ENCODE measurements around the gene RNF149. TPM values are rescaled to one million over a fixed set of nuclear protein-coding genes. Genes with fewer than 3 reads are reported as not detected.

The RNF149 gene
- polyA plus RNA-seq, 1 experiment, result 20.8 TPM

DNA sequence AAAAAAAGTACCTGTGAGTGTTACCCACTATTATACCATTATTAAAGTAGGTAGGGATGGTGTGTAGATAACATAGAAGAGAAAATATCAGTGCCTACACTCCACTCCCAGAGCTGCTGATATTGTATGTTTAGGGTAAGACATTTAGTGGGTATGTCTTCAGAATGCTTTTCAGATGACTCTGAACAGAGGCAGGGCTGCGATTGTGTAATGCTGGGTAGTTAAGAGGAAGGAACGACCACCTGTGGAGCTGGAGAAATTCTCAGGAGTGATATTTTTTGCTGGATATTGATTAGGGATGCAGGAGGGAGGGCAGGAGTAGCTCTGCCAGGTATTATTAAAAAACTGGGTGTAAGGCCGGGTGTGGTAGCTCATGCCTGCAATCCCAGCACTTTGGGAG lies 53.0 kb downstream of the RNF149 start:
- ChIA-PET CTCF (interaction anchor here (0.6 kb wide), 1 partner anchor 124 kb away, joined by 4 read pairs; no protein-coding TSS in a partner anchor), POLR2A (no interaction called here)
- H3K4me3 ChIP-seq (ENCODE audit: low read depth, low read length), result no peak overlapping the region
- H3K36me3 ChIP-seq (ENCODE audit: control insufficient read depth, insufficient read depth, low read length), result no peaks in the 10 kb centered on the region
- DNase-seq (ENCODE audit: low read depth), result no peak
- TF ChIP-seq, protein P1, sequence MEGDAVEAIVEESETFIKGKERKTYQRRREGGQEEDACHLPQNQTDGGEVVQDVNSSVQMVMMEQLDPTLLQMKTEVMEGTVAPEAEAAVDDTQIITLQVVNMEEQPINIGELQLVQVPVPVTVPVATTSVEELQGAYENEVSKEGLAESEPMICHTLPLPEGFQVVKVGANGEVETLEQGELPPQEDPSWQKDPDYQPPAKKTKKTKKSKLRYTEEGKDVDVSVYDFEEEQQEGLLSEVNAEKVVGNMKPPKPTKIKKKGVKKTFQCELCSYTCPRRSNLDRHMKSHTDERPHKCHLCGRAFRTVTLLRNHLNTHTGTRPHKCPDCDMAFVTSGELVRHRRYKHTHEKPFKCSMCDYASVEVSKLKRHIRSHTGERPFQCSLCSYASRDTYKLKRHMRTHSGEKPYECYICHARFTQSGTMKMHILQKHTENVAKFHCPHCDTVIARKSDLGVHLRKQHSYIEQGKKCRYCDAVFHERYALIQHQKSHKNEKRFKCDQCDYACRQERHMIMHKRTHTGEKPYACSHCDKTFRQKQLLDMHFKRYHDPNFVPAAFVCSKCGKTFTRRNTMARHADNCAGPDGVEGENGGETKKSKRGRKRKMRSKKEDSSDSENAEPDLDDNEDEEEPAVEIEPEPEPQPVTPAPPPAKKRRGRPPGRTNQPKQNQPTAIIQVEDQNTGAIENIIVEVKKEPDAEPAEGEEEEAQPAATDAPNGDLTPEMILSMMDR (IDR thresholded peaks at IDR 0.05; ENCODE audit: insufficient read depth, low read depth, low read length), result no peak
- no peaks in the 10 kb centered on the region for H3K27me3 ChIP-seq (ENCODE audit: control insufficient read depth, insufficient read depth, low read length)

DNA sequence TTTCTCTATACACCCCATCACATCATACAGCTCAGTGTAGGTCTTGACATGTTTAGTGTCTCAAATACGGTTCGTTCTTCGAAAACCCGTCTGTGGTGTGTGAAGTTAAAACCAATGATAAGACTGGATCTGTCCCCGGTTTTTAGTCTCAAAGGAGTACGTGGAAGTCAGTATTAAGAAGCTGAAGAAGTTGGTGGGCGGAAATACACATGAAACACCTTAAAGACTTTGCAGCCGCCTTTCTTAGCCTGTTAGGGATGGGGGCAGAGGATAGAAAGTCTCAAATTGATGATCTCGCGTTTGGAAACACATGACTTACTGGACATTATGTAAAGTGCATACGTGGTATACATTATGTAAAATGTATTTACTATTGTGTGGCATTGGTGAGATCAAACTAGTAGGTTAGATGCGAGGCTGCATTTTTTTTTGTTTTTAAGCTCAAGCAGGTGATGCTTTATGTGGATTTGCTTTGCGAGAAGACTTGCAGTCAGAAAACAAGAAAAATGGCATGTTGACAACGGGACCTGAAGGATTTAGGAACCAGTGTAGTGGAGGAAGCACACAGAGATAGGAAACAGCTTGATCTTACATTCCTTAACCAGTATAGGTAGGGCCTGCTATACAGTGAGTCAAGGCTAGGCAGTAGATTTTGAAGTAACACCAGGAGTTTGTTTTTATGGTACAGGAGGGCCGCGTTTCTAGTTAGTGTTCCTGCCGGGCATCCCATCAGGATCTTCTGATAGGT lies 54.6 kb downstream of the RNF149 start:
- ChIA-PET CTCF (interaction anchor here (0.6 to 2.2 kb wide), 2 partner anchors 13 to 46 kb away, joined by 3 to 10 read pairs; no protein-coding TSS in a partner anchor), POLR2A (no interaction called here)
- no peak for DNase-seq (ENCODE audit: low read depth)
- Histone ChIP-seq H3K4me3 (ENCODE audit: low read depth, low read length) (peak overlapping the region; percentile 96), H3K27me3 (ENCODE audit: control insufficient read depth, insufficient read depth, low read length) (no peaks in the 10 kb centered on the region), H3K36me3 (ENCODE audit: control insufficient read depth, insufficient read depth, low read length) (no peaks in the 10 kb centered on the region)
- TF ChIP-seq, protein P1 (IDR thresholded peaks at IDR 0.05; ENCODE audit: insufficient read depth, low read depth, low read length), result no peak

DNA sequence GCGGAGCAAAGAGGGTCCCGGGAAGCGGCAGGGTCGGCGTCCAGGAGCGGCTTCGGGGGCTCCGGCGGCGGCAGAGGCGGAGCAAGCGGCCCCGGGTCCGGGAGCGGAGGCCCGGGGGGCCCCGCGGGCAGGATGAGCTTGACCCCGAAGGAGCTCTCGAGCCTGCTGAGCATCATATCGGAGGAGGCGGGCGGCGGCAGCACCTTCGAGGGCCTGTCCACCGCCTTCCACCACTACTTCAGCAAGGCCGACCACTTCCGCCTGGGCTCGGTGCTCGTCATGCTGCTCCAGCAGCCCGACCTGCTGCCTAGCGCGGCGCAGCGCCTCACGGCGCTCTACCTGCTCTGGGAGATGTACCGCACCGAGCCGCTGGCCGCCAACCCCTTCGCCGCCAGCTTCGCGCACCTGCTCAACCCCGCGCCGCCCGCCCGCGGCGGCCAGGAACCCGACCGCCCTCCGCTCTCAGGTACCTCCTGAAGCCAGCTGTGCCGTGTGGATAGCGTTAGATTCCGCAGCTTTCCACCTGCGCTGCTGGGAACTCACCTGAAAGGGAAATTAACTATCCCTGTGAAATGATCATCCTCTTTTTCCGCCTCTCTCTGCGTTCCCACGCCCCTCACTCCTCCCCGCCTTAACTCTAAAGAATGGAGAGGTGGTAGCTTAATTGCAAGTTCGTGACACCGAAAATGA lies 55.3 kb downstream of the RNF149 start:
- CTCF ChIA-PET, result interaction anchor here (0.6 to 2.2 kb wide), 4 partner anchors 13 to 48 kb away, joined by 3 to 10 read pairs (median 4); no protein-coding TSS in a partner anchor
- no peak for DNase-seq (ENCODE audit: low read depth)
- H3K36me3 ChIP-seq (ENCODE audit: control insufficient read depth, insufficient read depth, low read length), result no peaks in the 10 kb centered on the region
- no peaks in the 10 kb centered on the region for H3K27me3 ChIP-seq (ENCODE audit: control insufficient read depth, insufficient read depth, low read length)
- POLR2A ChIA-PET, result interaction anchor here (0.7 kb wide), 1 partner anchor 250 kb away, joined by 3 read pairs; no protein-coding TSS in a partner anchor
- TF ChIP-seq, protein P1 (IDR thresholded peaks at IDR 0.05; ENCODE audit: insufficient read depth, low read depth, low read length), result no peak
- peak overlapping the region; percentile 96 for H3K4me3 ChIP-seq (ENCODE audit: low read depth, low read length)

DNA sequence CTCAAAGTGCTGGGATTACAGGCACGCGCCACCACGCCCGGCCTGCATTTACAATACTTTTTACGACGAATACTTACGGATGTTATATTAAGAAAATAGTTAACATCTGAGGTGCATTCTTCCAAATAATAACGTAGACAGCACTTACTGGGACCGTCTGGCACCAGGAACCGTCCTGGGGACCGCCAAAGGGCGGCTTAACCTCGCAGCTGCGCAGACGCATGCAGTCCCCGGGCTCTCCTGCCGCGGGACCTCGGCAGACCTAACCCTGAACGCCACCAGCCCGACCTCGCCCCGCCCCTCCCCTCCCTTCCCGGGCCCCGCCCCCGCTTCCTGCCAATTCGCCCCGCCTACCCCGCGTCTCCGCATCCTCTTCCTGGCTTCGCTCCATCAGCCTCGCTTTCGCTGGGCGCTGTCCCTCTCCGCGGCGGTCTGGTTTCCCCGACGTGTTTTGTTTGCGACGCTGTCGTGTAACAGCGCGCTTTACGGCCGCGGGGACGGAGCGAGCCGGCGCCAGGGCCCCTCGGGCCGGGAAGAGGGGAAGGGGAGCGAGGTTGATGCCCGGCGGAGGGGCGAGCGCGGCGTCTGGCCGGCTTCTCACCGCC lies 56.0 kb downstream of the RNF149 start, which contains the start of gene CNOT11:
Gene CNOT11 (plus strand): TSS at position 479 of the 605 bp plus-strand sequence. CDS start 79 bp downstream, at position 558.
- Histone ChIP-seq H3K27me3 (ENCODE audit: control insufficient read depth, insufficient read depth, low read length) (no peaks in the 10 kb centered on the region), H3K36me3 (ENCODE audit: control insufficient read depth, insufficient read depth, low read length) (no peaks in the 10 kb centered on the region), H3K4me3 (ENCODE audit: low read depth, low read length) (peak within 1 kb of the TSS; percentile 96)
- TF ChIP-seq, protein P1 (IDR thresholded peaks at IDR 0.05; ENCODE audit: insufficient read depth, low read depth, low read length), result no peak
- CTCF ChIA-PET, result interaction anchor here (1.1 to 2.2 kb wide), 3 partner anchors 12 to 47 kb away, joined by 3 to 10 read pairs (median 4); no protein-coding TSS in a partner anchor
- POLR2A ChIA-PET, result interaction anchor here (0.7 kb wide), 1 partner anchor 249 kb away, joined by 3 read pairs; no protein-coding TSS in a partner anchor
- DNase-seq (ENCODE audit: low read depth), result peak; percentile 91

All from BJ (cell line).